ENCODE measurements around the gene RSPH1.

Gene RSPH1

DNA sequence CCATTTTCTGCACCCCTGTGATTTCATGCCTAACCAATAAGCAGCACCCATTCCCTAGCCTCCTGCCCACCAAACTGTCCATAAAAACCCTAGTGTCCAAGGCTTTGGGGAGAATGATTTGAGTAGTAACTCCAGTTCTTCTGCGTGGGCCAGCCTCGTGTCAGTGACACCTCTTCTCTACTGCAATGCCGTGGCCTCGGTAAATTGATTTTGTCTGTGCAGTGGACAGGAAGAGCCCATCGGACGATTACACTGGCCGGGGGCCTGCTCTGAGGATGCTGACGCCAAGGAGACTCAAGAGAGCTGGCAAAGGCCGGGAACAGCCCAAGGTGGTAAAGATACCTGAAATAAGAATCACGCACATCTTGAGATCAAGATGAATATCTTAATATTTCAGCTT, 29.3 kb downstream of the RSPH1 start:
- no peak for DNase-seq (ENCODE audit: low read depth in 2 of 2)

DNA sequence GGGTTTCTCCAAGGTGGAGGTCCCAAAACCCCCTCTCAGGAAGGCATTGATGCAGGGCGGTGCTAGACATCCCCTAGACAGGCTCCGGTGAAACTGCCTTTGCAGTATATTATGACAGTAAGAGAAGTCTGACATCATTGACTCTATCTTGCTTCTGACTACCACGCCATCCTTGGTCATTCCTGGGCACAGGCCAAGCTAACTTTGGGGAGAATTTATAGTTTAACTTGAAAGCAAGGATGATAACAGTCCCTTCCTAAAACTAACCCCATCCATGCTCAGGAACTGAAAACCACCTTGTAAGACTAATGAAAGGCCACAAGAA, 30.3 kb downstream of the RSPH1 start:
- no peak for DNase-seq (ENCODE audit: low read depth in 2 of 2)

DNA sequence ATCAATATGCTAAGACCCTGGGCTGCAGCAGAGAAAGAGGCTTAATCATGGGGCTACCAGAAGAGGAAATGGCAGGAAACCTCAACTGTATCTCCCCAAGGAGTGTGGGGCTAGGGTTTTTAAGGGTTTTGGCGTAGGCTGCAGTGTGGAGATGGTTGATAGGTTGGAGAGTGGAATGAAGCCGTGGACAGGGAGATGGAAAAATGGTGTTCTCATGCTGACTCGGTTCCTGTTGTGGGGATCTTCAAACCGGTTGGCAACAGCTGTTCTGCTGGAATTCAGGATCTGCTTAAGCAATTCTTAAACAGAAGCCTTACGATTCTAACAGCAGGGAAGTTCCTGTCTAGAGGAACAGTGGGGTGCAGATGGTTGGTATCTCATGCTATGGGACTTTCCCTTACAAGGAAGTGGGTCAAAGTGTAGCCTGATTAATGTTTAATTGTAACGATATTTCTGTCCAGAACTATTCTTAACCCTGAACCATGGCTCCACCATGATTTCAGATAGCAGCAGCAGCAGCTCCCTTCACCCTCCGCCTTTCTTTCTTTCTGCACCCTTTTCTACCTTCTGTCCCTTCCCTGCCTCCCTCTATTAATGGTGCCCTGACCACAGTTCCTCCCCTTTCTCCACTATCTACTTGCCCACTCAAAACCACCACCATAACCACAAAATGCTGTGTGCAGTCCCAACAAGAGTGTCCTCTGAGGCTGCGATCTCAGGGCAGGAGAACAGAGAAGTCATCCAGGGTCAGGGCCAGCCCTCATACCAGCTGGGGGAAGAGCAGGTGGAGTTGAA, 30.8 kb downstream of the RSPH1 start:
- DNase-seq (ENCODE audit: low read depth in 2 of 2) = no peak

DNA sequence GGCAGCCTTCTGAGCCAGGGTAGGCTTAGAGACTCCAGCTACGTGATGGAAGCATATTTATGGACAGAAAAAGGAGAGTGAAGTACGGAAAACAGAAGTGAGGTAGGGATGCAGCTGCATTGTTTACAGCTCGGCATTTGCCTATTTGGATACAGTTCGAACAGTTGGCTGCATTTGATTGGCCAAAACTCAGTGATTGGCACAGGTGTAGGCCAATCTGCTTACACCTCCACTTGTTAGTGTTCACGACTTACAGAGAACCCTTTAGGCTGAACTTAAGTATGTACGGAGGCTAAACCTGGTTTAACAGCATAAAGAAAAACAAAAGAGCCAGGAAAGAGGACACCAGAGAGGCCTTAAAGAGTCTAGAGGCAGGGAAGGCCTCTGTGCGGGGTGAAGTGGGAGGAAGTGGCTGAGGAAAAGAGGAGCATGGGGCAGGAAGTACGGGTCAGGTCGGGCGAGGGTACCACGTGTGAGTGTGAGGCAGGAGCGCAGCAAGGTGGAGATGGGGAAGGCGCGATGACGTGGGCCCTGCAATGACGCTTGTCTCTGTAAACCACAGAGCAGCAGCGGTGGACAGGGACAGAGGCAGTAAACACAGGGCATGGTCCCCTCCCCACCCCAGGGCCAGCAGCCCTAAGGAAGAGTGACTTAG, 32.0 kb downstream of the RSPH1 start:
- peak; percentile 27 to 47 for DNase-seq (ENCODE audit: low read depth in 2 of 2)

- no peak for DNase-seq (ENCODE audit: low read depth in 2 of 2)
These were observed 33.8 kb downstream of the RSPH1 start for GRCh38 chr21:42461881-42462877.

DNA sequence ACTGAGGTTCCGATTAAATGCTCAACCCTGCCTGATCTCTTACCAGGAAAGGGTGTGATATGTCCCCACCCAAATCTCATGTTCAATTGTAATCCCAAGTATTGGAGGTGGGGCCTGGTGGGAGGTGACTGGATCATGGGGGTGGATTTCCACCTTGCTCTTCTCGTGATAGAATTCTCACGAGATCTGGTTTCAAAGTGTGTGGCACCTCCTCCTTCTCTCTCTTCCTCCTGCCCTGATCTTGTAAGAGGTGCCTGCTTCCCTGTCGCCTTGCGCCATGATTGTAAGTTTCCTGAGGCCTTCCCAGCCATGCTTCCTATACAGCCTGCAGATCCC, 34.9 kb downstream of the RSPH1 start:
- no peak for DNase-seq (ENCODE audit: low read depth in 2 of 2)

DNA sequence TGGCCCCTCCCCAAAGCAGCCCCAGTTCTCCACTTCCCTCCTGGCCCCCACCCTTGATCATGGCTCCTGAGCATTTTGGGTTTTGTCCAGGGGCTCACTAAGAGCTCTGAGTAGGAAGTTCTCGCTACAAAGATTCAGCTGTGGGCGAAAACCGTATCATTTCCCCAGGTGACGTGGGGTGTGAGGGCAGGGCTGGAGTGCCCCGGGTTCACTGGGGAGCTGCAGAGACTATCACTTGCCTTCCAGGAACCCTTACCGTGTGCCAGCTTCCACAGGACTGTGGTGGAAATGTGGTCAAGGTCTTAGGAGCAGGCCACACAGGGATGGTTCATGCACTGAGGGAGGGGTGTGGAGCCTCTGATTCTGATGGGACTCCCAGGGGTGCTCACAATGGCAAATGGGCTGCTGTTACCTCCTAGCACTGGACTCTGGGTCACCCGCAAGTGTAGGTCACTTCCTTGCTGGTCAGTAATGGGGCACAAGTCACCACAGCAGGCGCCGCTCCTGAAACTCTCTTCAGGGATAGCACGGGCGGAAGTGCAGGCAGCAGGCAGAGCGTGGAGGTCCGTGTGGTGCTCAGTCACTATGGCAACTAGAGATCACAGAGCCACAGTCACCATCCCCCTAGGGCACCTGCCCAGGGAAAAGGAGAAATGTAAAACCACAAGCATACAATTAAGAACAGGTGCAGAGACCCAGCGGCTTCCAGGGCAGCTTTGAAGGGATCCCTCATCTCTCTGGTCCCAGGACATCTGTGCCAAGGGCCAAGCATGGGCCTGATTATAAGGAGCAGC, 35.4 kb downstream of the RSPH1 start:
- no peak for DNase-seq (ENCODE audit: low read depth in 2 of 2)

DNA sequence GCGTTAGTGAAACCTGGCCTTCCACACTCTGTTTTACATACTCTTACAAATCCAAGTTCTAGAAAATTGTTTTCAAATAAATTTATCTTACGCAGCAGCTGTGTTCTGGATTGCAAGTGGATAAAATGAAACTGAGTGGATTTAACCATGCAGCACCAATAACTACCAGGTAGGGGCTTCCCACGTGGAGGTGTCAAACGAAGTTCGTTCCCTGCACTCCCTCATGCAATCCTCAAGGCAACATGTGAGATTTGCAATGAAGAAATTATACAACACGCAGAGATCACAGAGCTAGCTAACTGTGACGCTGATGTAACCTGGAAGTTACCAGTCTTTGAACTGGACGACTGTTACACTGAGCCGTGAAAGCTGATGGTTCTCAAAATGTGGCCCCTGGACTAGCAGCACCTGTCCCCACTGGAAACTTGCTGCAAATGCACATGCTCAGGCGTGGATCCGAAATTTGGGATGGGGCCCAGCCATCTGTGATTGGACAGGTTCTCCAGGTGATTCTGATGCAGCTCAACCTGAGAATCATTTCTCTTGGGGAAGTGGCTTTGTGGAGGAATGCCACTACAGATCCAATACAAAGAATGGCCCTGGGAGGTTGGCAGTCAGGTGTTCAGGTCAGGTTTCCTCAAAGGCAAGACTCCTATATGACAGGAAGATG, 36.3 kb downstream of the RSPH1 start:
- no peak for DNase-seq (ENCODE audit: low read depth in 2 of 2)

- DNase-seq (ENCODE audit: low read depth in 2 of 2) = no peak
These were observed 37.0 kb downstream of the RSPH1 start for GRCh38 chr21:42459082-42459460.

- DNase-seq (ENCODE audit: low read depth in 2 of 2) = no peak
These were observed 39.6 kb downstream of the RSPH1 start for GRCh38 chr21:42456457-42456856.

DNA sequence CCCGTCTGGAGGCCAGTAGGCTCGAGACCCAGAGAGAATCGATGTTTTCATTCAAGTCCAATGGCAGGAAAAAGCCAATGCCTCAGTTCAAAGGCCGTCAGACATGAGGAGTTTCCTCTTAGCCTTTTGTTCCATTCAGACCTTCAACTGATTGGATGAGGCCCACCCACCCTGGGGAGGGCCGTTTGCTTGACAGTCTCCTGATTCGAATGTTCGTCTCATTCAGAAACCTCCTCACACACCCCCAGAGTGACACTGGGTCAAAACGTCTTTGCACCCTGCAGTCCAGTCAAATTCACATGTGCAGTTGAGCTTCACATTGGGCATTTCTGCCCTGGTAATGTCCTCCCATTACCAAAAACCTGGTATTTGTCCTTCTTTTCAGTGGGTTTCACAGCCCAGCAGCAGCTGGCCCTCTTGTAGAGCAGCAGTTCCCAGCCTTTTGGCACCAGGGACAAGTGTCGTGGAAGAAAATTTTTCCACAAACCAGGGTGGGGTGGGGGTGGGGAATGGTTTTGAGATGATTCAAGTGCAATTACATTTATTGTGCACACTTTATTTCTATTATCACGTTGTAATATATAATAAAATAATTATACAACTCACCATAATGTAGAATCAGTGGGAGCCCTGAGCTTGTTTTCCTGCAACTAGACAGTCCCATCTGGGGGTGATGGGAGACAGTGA, 40.1 kb downstream of the RSPH1 start:
- no peak for DNase-seq (ENCODE audit: low read depth in 2 of 2)

DNA sequence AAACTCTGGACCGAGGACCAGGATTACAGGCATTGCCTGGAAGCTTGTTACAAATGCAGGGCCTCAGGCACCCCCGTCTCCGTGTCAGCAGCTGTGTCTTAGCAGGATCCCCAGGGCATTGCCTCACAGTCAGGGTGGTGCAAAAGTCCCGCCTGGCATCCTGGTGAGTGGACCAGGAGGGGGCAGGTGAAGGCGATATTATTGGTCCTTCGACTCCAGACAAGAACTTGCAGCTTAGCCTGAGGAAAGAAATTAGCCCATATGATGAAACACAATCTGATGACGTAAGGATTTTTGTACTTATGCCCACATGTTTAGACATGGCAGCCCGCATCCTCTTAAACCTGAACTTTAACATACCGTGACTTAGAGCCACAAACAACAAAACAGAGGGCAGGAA, 40.8 kb downstream of the RSPH1 start:
- DNase-seq (ENCODE audit: low read depth in 2 of 2) = no peak

- no peak for DNase-seq (ENCODE audit: low read depth in 2 of 2)
These were observed 41.2 kb downstream of the RSPH1 start for GRCh38 chr21:42454786-42455185.

GRCh38 chr21:42453986-42454570, 41.9 kb downstream of the RSPH1 start:
- no peak for DNase-seq (ENCODE audit: low read depth in 2 of 2)

DNA sequence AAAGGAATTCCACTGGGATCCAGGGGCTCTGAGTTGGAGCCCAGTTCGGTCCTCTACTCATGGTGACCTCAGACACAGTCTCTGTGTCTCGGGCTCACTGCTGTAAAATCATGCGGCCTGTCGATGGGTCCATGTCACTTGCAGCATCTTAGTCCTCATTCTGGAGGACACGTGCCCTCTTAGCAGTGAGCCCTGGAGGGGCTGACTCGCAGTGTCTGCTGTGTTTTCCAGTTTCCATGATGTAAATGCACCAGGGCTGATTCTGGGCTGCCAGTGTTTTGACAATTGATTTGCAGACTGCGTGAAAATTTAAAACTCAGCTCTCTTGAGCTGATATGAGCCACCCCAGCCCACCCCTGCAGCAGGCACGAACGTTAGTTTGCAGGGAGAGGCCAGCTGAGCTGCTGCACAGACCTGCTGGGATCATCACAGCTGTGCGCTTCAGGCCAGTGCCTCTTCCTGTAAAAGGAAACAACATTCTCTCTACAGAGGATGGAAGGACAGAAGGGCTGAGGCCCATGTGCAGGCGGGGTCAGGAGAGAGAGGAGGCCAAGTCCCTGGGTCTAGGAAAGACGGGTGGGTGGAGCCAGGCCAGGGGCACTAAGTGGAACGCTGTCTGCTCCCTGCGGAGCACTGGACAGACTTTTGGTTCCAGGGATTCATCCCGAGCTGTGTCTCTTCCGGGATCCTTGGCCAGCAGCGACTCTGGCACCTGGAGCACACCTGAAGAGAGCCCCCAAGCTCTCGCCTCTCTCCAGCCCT, 42.6 kb downstream of the RSPH1 start:
- no peak for DNase-seq (ENCODE audit: low read depth in 2 of 2)

DNA sequence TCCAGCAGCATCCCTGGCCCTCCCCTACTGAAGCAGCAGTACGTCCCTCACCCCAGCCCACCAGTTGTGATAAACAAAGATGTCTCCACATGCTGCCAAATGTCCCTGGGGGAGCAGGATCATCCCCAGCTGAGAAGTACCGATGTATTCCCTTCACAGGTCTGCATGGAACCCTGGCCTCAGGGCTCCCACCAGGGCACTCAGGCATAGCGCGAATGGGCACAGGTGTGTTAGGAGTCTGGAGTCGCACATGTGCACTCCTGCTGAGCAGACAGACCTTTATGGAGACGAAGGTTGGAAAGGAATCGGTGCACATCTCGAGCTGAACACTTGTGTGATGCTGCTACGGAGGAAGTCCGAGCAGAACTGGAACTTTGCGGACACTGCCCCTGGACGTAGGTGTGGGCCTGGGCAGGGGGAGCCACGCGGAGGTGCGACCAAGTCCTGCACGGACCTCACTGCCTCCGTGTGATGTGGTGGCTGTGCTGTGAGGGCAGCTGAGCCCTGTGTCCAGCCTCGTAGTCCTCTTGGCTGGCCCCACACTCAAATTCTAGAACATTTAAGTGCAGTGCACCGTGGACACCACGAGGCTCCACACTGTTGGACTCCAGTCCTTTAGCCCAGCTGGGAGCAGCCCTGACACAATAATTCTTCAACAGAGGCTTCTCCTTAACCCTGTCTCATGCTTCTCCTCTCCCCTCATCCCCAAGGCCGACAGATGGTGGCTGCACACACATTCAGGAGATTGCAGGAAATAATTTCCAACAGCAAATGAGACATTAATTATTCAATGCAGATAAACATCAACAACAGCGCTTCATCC, 43.4 kb downstream of the RSPH1 start:
- DNase-seq (ENCODE audit: low read depth in 2 of 2) = no peak

- DNase-seq (ENCODE audit: low read depth in 2 of 2) = no peak
These were observed 44.1 kb downstream of the RSPH1 start for GRCh38 chr21:42451941-42452340.

- DNase-seq (ENCODE audit: low read depth in 2 of 2) = no peak
These were observed 47.3 kb downstream of the RSPH1 start for GRCh38 chr21:42448686-42449085.

- DNase-seq (ENCODE audit: low read depth in 2 of 2) = no peak
These were observed 48.3 kb downstream of the RSPH1 start for GRCh38 chr21:42447732-42448131.
